Hair follicular keratinocyte (primary cell): Measurements from ENCODE around the gene ZFPL1. TPM values are rescaled to one million over a fixed set of nuclear protein-coding genes. Genes with fewer than 3 reads are reported as not detected.

Experiments
- total RNA-seq: library from RNA; depleted of rRNA; stranded (reverse); fragments of >200 nt; gene quantifications from 2 replicates; pipeline ENCODE4 v1.2.3, GENCODE V29; 2015

Gene ZFPL1
- 51.1 and 54.4 TPM in 2 replicates for total RNA-seq

DNA sequence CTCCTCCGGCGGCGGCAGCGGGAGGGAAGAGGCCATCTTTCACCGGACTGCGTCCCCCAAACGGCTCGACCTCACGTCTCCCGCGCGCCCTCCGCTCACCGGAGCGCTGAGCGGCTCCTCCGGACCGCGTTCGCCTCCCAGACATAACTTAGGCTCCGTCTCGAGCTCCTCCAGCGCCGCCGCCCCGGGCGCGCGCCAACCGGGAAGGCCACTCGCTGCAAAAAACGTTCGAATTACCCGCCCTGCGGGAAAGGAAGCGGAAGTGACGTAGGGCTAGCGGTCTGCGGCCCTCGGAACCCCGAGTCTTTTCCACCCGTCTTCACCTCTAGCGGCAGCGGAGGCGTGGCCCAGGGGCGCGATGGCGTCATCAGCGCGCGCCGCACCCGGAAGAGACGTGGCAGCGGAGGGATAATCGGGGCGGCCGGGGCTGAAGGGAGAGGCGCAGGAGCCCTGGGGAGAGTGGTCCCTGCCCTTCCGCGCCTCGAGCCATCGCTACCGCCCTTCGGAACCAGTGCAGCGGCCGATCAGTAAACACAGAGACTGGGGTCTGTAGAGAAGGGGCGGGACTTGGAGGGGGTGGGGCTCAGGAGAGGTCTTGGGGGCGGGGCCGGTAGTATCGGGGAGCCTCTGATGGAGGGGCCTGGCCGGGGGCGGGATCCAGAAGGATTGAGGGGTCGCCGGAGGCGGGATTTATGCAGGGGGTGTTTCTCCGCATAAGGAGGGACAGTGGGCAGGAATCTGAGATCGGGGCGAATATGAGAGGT is at the start of gene ZFPL1, which contains the start of gene CDCA5:
ZFPL1 (plus strand) TSS at position 389 of the 764 bp plus-strand sequence. CDS start 477 bp downstream, outside the sequence.
CDCA5 (minus strand) TSS at position 207 of the 764 bp plus-strand sequence; CDS start at position 145, 62 bp downstream.

GRCh38 chr11:65040847-65041622 is 43.0 kb upstream of the ZFPL1 start, which contains the start of gene SAC3D1:
TSS of gene SAC3D1 (plus strand) at chr11:65041210. CDS start at chr11:65041293, 83 bp downstream.

DNA sequence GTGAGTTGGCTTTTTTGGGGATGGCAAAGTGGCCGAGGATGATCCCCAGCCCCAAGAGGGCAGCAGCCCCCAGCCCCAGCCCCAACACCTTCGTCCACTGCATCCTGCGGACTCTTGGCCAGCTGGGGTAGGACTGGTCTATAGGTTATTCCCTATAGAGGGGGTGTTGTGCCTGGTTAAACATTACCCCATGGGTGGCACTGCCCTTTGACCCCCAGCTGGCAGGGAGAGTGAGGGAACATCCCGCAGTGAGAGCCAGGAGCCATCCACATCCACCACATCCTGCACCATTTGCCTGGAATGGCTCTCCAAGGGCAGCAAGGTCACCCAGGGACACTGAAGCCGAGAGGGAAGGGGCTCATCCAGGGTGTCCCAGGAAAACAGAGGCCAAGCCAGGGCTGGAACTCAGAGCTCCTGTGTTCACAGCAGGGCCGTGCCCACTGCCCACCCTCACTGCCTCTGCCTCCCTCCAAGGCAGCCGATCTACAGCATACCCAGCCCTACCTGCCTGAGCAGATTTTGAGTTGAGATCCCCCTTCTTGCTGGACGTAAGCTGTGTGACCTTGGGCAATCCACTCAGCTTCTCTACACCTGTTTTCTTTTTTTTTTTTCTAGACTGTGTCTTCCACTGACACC is 25.5 kb upstream of the ZFPL1 start, which contains the start of gene NAALADL1:
NAALADL1 (minus strand) TSS at position 135 of the 636 bp plus-strand sequence; CDS start at position 103, 32 bp downstream.

DNA sequence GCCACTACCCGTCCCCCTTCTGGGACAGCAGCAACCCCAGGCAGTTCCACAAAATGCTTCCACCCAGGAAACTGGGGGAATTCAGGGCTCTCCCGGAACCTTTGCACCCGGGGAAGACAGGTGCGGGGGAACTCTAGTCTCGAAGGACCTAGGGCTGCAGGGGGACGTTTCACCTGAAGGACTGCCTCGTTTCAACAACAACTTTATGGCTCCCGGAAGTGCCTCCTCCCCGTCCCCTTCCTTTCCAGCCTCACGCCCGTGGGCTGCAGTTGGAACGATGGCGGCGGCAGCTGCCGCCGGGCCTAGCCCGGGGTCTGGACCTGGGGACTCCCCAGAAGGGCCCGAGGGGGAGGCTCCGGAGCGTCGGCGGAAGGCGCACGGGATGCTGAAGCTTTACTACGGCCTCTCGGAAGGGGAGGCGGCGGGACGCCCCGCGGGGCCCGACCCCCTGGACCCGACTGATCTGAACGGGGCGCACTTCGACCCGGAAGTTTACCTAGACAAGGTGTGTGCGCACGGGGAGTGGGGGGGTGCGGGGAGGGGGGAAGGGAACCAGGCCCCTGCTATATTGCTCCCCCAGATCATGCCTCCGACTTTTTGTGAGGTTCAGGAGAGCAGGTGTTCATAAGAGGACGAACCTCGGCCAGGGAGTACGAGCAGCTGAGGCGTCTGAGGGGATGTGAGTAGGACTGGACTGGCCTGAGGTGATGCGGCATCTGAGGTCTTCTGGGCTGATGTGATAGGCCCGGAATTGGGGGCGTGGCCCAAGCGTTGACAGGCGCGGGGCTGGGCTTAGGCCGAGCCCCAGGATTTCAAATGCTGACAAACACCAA is 12.2 kb downstream of the ZFPL1 start, which contains the start of gene VPS51:
VPS51 (plus strand) TSS at position 241 of the 833 bp plus-strand sequence; CDS start at position 278, 37 bp downstream.

DNA sequence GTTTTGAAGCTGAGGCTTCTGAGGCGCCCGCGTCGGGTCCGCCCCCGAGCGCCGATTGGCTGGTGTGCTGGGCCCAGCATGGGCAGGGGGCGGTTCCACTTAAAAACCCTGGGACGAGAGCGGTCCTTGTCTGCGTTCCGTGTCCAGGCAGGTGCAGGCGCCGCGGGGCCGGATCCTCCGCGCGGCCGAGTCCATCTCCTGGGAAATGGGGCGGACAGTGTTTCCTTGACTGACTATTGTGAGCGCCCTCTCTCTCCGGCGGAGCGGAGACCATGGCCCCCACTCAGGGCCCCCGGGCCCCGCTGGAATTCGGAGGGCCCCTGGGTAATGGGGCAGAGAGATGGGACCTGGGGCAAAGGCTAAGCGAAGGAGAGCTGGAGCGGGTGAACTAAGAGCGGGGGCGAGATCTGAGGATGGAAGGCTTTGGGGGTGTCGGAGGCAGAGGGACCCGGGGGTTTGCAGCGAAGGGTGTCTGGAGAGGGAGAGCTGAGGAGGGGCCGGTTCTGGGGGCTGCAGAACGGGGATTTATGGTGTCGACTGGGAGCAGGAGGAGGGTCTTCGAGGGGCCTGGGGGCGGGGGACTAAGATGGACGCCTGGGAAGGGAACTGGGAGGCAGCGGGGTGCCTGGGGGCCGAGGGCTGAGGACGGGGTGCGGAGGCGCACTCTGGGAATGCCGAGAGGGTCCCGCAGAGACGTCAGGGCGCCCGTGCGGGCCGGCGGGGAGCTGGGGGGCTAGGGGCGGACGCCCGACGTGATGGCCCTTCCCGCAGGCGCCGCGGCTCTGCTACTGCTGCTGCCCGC is 27.9 kb downstream of the ZFPL1 start, which contains the start of gene TM7SF2:
TM7SF2 (plus strand) TSS at position 129 of the 802 bp plus-strand sequence; CDS start at position 273, 144 bp downstream.

DNA sequence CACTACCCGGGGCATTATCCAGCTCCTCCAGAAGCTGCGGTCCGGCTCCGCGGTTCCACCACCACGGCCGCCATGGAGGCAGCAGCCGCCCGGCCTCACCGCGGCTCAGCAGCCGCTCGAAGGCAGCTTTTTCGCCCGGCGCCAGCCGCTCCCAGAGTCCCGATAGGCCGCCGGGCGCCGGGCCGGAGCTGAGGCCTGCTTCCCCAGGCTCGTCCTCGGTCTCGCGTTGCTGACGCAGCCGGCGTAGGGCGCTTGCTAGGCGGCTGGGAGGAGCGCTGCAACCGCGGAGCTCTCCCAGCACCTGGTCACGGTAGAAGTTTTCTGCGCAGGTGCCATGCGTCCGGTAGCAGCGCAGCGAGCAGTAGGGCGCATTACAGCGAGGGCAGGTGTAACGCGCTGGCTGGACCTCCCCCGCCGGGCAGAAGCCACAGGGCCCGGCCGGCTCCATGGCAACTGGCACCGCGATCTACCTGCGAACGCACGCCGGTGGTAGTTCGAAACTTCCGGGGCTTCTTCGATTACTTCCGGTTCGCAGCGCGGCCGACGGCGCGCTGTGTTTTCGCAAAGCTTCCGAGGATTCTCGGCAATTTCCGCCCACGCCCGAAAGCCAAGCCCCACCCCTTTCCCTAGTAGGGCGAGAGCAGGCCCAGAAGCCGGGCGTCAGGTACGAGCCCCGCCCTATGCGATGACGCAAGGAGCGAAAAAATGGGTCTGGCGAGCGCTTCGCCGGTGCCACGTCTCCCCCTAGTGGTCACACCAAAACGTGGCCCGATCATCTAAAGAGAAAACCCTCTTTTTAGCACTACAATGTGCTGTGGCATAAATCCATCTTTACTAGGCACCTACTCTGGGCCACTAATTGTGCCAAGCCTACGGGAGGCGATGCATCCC is 33.4 kb downstream of the ZFPL1 start, which contains the start of gene ZNHIT2:
ZNHIT2 (minus strand) TSS at position 496 of the 891 bp plus-strand sequence; CDS start at position 448, 48 bp downstream.

GRCh38 chr11:65121865-65122696 is 38.1 kb downstream of the ZFPL1 start, which contains the start of the genes FAU and MRPL49:
TSS of gene FAU (minus strand) at chr11:65122134. CDS start at chr11:65121813, 321 bp downstream.
TSS of gene MRPL49 (plus strand) at chr11:65122321. CDS start at chr11:65122347, 26 bp downstream.

DNA sequence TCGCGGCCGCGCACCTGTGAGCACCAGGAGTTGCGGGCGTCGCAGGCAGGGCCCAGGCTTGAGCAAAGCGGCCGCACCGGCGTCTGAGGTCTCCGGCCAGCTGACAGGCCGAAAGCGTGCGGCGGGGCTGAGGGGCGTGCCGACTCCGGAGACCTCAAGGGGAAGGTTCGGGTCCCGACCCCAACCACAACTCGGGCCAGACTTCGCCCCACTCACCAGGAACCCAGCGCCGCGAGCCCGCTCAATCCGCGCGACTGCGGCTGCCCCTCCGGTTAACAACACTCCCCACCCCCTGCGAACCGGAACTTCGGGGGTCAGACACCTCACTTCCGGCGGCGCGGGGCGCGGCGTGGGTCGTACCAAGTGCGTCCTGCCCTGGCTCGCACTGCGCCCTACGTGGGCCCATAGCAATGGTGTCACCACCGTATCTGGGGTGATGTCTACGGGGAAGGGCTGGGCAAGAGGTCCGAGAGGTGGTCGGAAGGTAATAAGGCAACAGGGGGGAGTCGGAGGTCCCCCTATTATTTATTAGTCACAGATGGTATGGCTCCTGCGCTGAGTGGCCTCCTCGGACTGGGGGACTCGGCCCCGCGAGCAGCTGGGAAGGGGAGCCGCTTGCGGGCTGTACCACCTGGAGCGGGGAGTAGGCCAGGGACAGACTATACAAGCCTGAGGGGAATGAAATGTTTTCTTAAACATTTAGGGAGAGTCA is 50.4 kb downstream of the ZFPL1 start, which contains the start of gene SYVN1:
SYVN1 (minus strand) TSS at position 280 of the 712 bp plus-strand sequence. CDS start 918 bp downstream, outside the sequence.

Other genes with a start within 250 kb of the ZFPL1 start
- gene CDC42BPG, start 239.6 kb upstream of the ZFPL1 start, total RNA-seq = 3.8 and 8.1 TPM in 2 replicates
- gene EHD1, start 205.6 kb upstream of the ZFPL1 start, total RNA-seq = 92.0 and 131 TPM in 2 replicates
- 16.2 and 18.5 TPM in 2 replicates for gene ATG2A, start 167.0 kb upstream of the ZFPL1 start, total RNA-seq
- gene PPP2R5B, start 159.5 kb upstream of the ZFPL1 start, total RNA-seq = 16.4 and 28.7 TPM in 2 replicates
- gene GPHA2, start 148.3 kb upstream of the ZFPL1 start, total RNA-seq = not detected in 2 replicates
- not detected in 2 replicates for gene MAJIN, start 112.1 kb upstream of the ZFPL1 start, total RNA-seq
- gene BATF2, start 87.3 kb upstream of the ZFPL1 start, total RNA-seq = 0.19 and 0.31 TPM in 2 replicates
- 157 and 167 TPM in 2 replicates for gene ARL2, start 70.1 kb upstream of the ZFPL1 start, total RNA-seq
- 18.7 and 21.1 TPM in 2 replicates for gene SNX15, start 56.8 kb upstream of the ZFPL1 start, total RNA-seq
- 20.9 and 37.1 TPM in 2 replicates for gene SAC3D1, start 43.0 kb upstream of the ZFPL1 start, total RNA-seq
- 13.0 and 32.8 TPM in 2 replicates for gene NAALADL1, start 25.7 kb upstream of the ZFPL1 start, total RNA-seq
- 7.2 and 25.9 TPM in 2 replicates for gene CDCA5, start 182 bp upstream of the ZFPL1 start, total RNA-seq
- 185 and 355 TPM in 2 replicates for gene VPS51, start 12.0 kb downstream of the ZFPL1 start, total RNA-seq
- gene TM7SF2, start 27.6 kb downstream of the ZFPL1 start, total RNA-seq = 9.6 and 18.6 TPM in 2 replicates
- 19.8 and 31.6 TPM in 2 replicates for gene ZNHIT2, start 33.5 kb downstream of the ZFPL1 start, total RNA-seq
- 496 and 642 TPM in 2 replicates for gene FAU, start 37.9 kb downstream of the ZFPL1 start, total RNA-seq
- 57.9 and 90.9 TPM in 2 replicates for gene MRPL49, start 38.1 kb downstream of the ZFPL1 start, total RNA-seq
- 16.4 and 16.6 TPM in 2 replicates for gene SYVN1, start 50.3 kb downstream of the ZFPL1 start, total RNA-seq
- gene SPDYC, start 86.0 kb downstream of the ZFPL1 start, total RNA-seq = not detected in 2 replicates
- gene CAPN1, start 97.7 kb downstream of the ZFPL1 start, total RNA-seq = 363 and 398 TPM in 2 replicates
- gene POLA2, start 177.7 kb downstream of the ZFPL1 start, total RNA-seq = 4.6 and 21.3 TPM in 2 replicates
- 22.4 and 27.5 TPM in 2 replicates for gene CDC42EP2, start 230.6 kb downstream of the ZFPL1 start, total RNA-seq
- gene DPF2, start 249.6 kb downstream of the ZFPL1 start, total RNA-seq = 23.7 and 26.5 TPM in 2 replicates